ENCODE data around the gene ADA. TPM values are rescaled to one million over a fixed set of nuclear protein-coding genes. Genes with fewer than 3 reads are reported as not detected.
A peak's percentile ranks its signal among the peaks of the same experiment; 100 is the strongest.

Gene ADA
- total and polyA plus RNA-seq, 2 of the 13 experiments (the other 11 are each of a cell fraction or from before 2014, with no cell fraction given) = 2.5 to 11.3 TPM

GRCh38 chr20:44609516-44610312 lies 41.8 kb downstream of the ADA start (continued):
- TF ChIP-seq, protein P1, sequence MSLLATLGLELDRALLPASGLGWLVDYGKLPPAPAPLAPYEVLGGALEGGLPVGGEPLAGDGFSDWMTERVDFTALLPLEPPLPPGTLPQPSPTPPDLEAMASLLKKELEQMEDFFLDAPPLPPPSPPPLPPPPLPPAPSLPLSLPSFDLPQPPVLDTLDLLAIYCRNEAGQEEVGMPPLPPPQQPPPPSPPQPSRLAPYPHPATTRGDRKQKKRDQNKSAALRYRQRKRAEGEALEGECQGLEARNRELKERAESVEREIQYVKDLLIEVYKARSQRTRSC (CRISPR knock-in tag; IDR thresholded peaks at IDR 0.05; ENCODE audit: low read depth) = 0 out of 2 replicates have a peak, but pooled peaks have one; percentile 89
- no peak for TF ChIP-seq JUNB (CRISPR knock-in tag; IDR thresholded peaks at IDR 0.05; ENCODE audit: borderline replicate concordance)
- TF ChIP-seq ERF (CRISPR knock-in tag; IDR thresholded peaks at IDR 0.05) = peak; percentile 94
- no peak for TF ChIP-seq ISX (CRISPR knock-in tag; conservative IDR thresholded peaks at IDR 0.05)
- TF ChIP-seq SRSF4 (IDR thresholded peaks at IDR 0.05; ENCODE audit: low read depth, low read length, poor library complexity, severe bottlenecking) = no peak
- no peak for TF ChIP-seq SETDB1 (CRISPR knock-in tag; IDR thresholded peaks at IDR 0.05; ENCODE audit: borderline replicate concordance)
- TF ChIP-seq PHF21A (CRISPR knock-in tag; IDR thresholded peaks at IDR 0.05) = peak; percentile 94
- TF ChIP-seq, protein P2, sequence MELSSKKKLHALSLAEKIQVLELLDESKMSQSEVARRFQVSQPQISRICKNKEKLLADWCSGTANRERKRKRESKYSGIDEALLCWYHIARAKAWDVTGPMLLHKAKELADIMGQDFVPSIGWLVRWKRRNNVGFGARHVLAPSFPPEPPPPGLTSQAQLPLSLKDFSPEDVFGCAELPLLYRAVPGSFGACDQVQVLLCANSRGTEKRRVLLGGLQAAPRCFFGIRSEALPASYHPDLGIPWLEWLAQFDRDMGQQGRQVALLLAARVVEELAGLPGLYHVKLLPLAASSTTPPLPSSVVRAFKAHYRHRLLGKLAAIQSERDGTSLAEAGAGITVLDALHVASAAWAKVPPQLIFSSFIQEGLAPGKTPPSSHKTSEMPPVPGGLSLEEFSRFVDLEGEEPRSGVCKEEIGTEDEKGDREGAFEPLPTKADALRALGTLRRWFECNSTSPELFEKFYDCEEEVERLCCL (CRISPR knock-in tag; IDR thresholded peaks at IDR 0.05; ENCODE audit: borderline replicate concordance) = no peak
- TF ChIP-seq STAG1 (CRISPR knock-in tag; IDR thresholded peaks at IDR 0.05) = peak; percentile 99
- no peak for TF ChIP-seq ZNF432 (CRISPR knock-in tag; IDR thresholded peaks at IDR 0.05; ENCODE audit: borderline replicate concordance)
- 0 out of 2 replicates have a peak, but pooled peaks have one; percentile 62 for TF ChIP-seq ZNF747 (CRISPR knock-in tag; IDR thresholded peaks at IDR 0.05; ENCODE audit: borderline replicate concordance)
- TF ChIP-seq ZNF782 (CRISPR knock-in tag; IDR thresholded peaks at IDR 0.05; ENCODE audit: borderline replicate concordance) = peak; percentile 91

All from HepG2 (cell line).